A673 (cell line): ENCODE measurements around the gene CNTNAP4. TPM values are rescaled to one million over a fixed set of nuclear protein-coding genes. Genes with fewer than 3 reads are reported as not detected.

Experiments used
- BruUV-seq: library from RNA; stranded (reverse); fragments of 400-500 nt; replicated peaks from 2 replicates; lab custom pipeline; 2021; lab: Mats Ljungman, UMichigan
- CTCF ChIA-PET: fragments of 300-600 bp; sonication (Branson Sonifier 250); formaldehyde crosslinking; loops from one replicate; lab custom pipeline; 2022; ENCODE audit warnings: antibody characterized with exemption; lab: Charles Lee
- POLR2A ChIA-PET: fragments of 300-600 bp; sonication (Branson Sonifier 250); formaldehyde crosslinking; loops from one replicate; lab custom pipeline; 2022; ENCODE audit warnings: antibody characterized with exemption; ENCODE audit not compliant: low non-redundant PET; lab: Charles Lee
- DNase-seq: peaks from one replicate; pipeline ENCODE4 v3.0.0-alpha.2; 2015; ENCODE audit warnings: low spot score
- H3K27ac ChIP-seq: fragments of 200-600 bp; sonication (generic); 2 replicates; pipeline ENCODE4 v1.5.1; 2016; ENCODE audit warnings: mixed run types, low read depth, mild to moderate bottlenecking, mixed read lengths, antibody characterized with exemption, low read length; ENCODE audit not compliant: poor library complexity, severe bottlenecking
- H3K27me3 ChIP-seq: fragments of 200-600 bp; sonication (generic); replicated peaks from 2 replicates; pipeline ENCODE4 v1.6.1; 2017; ENCODE audit warnings: mixed run types, low read depth, mild to moderate bottlenecking, mixed read lengths, antibody characterized with exemption, low read length; ENCODE audit not compliant: insufficient read depth, poor library complexity
- H3K36me3 ChIP-seq: fragments of 200-600 bp; sonication (generic); 2 replicates; pipeline ENCODE4 v1.6.1; 2016; ENCODE audit warnings: mixed run types, mild to moderate bottlenecking, mixed read lengths, antibody characterized with exemption, low read length; ENCODE audit not compliant: insufficient read depth, poor library complexity, severe bottlenecking
- H3K4me1 ChIP-seq: fragments of 200-600 bp; sonication (generic); 2 replicates; pipeline ENCODE4 v1.6.1; 2017; ENCODE audit warnings: mixed run types, mild to moderate bottlenecking, mixed read lengths, antibody characterized with exemption, low read length; ENCODE audit not compliant: insufficient read depth, poor library complexity, severe bottlenecking
- H3K4me3 ChIP-seq: fragments of 200-600 bp; sonication (generic); 2 replicates; pipeline ENCODE4 v1.5.1; 2016; ENCODE audit warnings: low read depth, mixed run types, mild to moderate bottlenecking, mixed read lengths, low read length; ENCODE audit not compliant: poor library complexity, severe bottlenecking
- H3K9me3 ChIP-seq: fragments of 200-600 bp; sonication (generic); 2 replicates; pipeline ENCODE4 v1.6.1; 2016; ENCODE audit warnings: mixed run types, low read depth, mild to moderate bottlenecking, mixed read lengths, antibody characterized with exemption, low read length; ENCODE audit not compliant: poor library complexity, severe bottlenecking
- CTCF ChIP-seq: fragments of 300-800, 200-600 bp; sonication (generic); conservative IDR thresholded peaks from 2 replicates; pipeline ENCODE4 v1.5.1; 2017; ENCODE audit warnings: low read depth, mild to moderate bottlenecking, antibody characterized with exemption, low read length, moderate library complexity, mixed read lengths
- EZH2 ChIP-seq: fragments of 200-600 bp; sonication (generic); IDR thresholded peaks from 2 replicates; pipeline ENCODE4 v1.6.1; 2017; ENCODE audit warnings: borderline replicate concordance, low read depth, mild to moderate bottlenecking, mixed read lengths, antibody characterized with exemption, low read length; ENCODE audit not compliant: poor library complexity, severe bottlenecking
- intact Hi-C: fragments of 100-400 bp; cut with micrococcal nuclease; formaldehyde crosslinking; loops from one replicate; pipeline ENCODE4 v1.10.0; 2022; ENCODE audit not compliant: unreplicated experiment
- total RNA-seq: library from RNA; stranded (reverse); gene quantifications from 2 replicates; pipeline ENCODE4 v1.2.3, GENCODE V29; 2021

The CNTNAP4 gene
- total RNA-seq, 1 experiment from 2014 or later, result not detected

GRCh38 chr16:76565542-76565941 is 288.3 kb downstream of the CNTNAP4 start:
- intact Hi-C loops, result no loop called here
- BruUV-seq, result no TSS peak
- no peak for DNase-seq
- H3K27ac ChIP-seq, result no peak overlapping the region
- H3K4me1 ChIP-seq, result no peaks in the 10 kb centered on the region
- ChIA-PET CTCF (no interaction called here), POLR2A (no interaction called here)
- no peak overlapping the region for H3K4me3 ChIP-seq
- no peaks in the 10 kb centered on the region for H3K27me3 ChIP-seq
- H3K9me3 ChIP-seq, result no peaks in the 10 kb centered on the region
- H3K36me3 ChIP-seq, result no peaks in the 10 kb centered on the region
- TF ChIP-seq EZH2 (no peak), CTCF (no peak)

- Histone ChIP-seq H3K27me3 (peaks cover 5% of the 10 kb centered on the region), H3K4me3 (no peak overlapping the region), H3K9me3 (no peaks in the 10 kb centered on the region), H3K27ac (no peak overlapping the region), H3K4me1 (no peaks in the 10 kb centered on the region), H3K36me3 (no peaks in the 10 kb centered on the region)
- ChIA-PET POLR2A (no interaction called here), CTCF (no interaction called here)
- intact Hi-C loops, result no loop called here
- no peak for DNase-seq
- BruUV-seq, result no TSS peak
- TF ChIP-seq CTCF, result no peak
- no peak for TF ChIP-seq EZH2
Measured at GRCh38 chr16:76571755-76572154, 294.6 kb downstream of the CNTNAP4 start.

- intact Hi-C loops, result no loop called here
- no peak for DNase-seq
- H3K36me3 ChIP-seq, result no peaks in the 10 kb centered on the region
- CTCF ChIA-PET, result no interaction called here
- TF ChIP-seq CTCF (no peak), EZH2 (no peak)
- H3K27ac ChIP-seq, result no peak overlapping the region
- POLR2A ChIA-PET, result no interaction called here
- no peak overlapping the region for H3K4me3 ChIP-seq
- no peaks in the 10 kb centered on the region for H3K4me1 ChIP-seq
- BruUV-seq, result no TSS peak
- H3K27me3 ChIP-seq, result peaks cover 10% of the 10 kb centered on the region
- H3K9me3 ChIP-seq, result no peaks in the 10 kb centered on the region
Measured at GRCh38 chr16:76573281-76573680, 296.1 kb downstream of the CNTNAP4 start.
